HG02943 (cell line): ENCODE results near the gene USP17L10.
"Not testable (repeated sequence)": the region's sequence is repeated elsewhere in the genome, so short reads cannot be mapped to it uniquely, and the experiment has no call there.

ENCODE experiments used
- ATAC-seq: cut with Tn5 transposase; IDR thresholded peaks from one replicate; pipeline ENCODE4 v1.9.1; 2021; ENCODE audit warnings: mild to moderate bottlenecking, low read depth, moderate library complexity; ENCODE audit not compliant: unreplicated experiment

The USP17L10 gene

GRCh38 chr4:9210357-9210756 is at the start of gene USP17L10:
TSS of gene USP17L10 (plus strand) at chr4:9210657. CDS start at chr4:9210657, 0 bp downstream.
- not testable (repeated sequence) for ATAC-seq

- not testable (repeated sequence) for ATAC-seq
Observed at GRCh38 chr4:9165990-9166389, 44.5 kb upstream of the USP17L10 start.

GRCh38 chr4:9169791-9170459 is 40.5 kb upstream of the USP17L10 start, which contains the start of gene FAM90A26:
TSS of gene FAM90A26 (plus strand) at chr4:9170409. CDS start at chr4:9173173, 2,764 bp downstream.
- not testable (repeated sequence) for ATAC-seq

GRCh38 chr4:9214701-9215100 is 4.2 kb downstream of the USP17L10 start:
- ATAC-seq, result not testable (repeated sequence)

GRCh38 chr4:9215105-9215504 is 4.6 kb downstream of the USP17L10 start, which contains the start of gene USP17L11:
TSS of gene USP17L11 (plus strand) at chr4:9215405. CDS start at chr4:9215405, 0 bp downstream.
- not testable (repeated sequence) for ATAC-seq

- not testable (repeated sequence) for ATAC-seq
Observed at GRCh38 chr4:9219852-9220251, 9.4 kb downstream of the USP17L10 start, which contains the start of gene USP17L12. TSS of gene USP17L12 (plus strand) at chr4:9220152. CDS start at chr4:9220152, 0 bp downstream.

GRCh38 chr4:9224596-9224995 is 14.1 kb downstream of the USP17L10 start, which contains the start of gene USP17L13:
TSS of gene USP17L13 (plus strand) at chr4:9224896. CDS start at chr4:9224896, 0 bp downstream.
- ATAC-seq, result not testable (repeated sequence)

- not testable (repeated sequence) for ATAC-seq
Observed at GRCh38 chr4:9230249-9230648, 19.8 kb downstream of the USP17L10 start.

GRCh38 chr4:9234085-9234484 is 23.6 kb downstream of the USP17L10 start, which contains the start of gene USP17L15:
TSS of gene USP17L15 (plus strand) at chr4:9234385. CDS start at chr4:9234385, 0 bp downstream.
- ATAC-seq, result not testable (repeated sequence)

- not testable (repeated sequence) for ATAC-seq
Observed at GRCh38 chr4:9238461-9238860, 28.0 kb downstream of the USP17L10 start.

- ATAC-seq, result not testable (repeated sequence)
Observed at GRCh38 chr4:9243579-9243978, 33.1 kb downstream of the USP17L10 start, which contains the start of gene USP17L17. TSS of gene USP17L17 (plus strand) at chr4:9243879. CDS start at chr4:9243879, 0 bp downstream.

GRCh38 chr4:9247953-9248680 is 37.7 kb downstream of the USP17L10 start, which contains the start of gene USP17L18:
TSS of gene USP17L18 (plus strand) at chr4:9248630. CDS start at chr4:9248630, 0 bp downstream.
- ATAC-seq, result not testable (repeated sequence)

GRCh38 chr4:9253078-9253477 is 42.6 kb downstream of the USP17L10 start, which contains the start of gene USP17L19:
TSS of gene USP17L19 (plus strand) at chr4:9253378. CDS start at chr4:9253378, 0 bp downstream.
- ATAC-seq, result not testable (repeated sequence)

GRCh38 chr4:9257824-9258223 is 47.4 kb downstream of the USP17L10 start, which contains the start of gene USP17L20:
TSS of gene USP17L20 (plus strand) at chr4:9258124. CDS start at chr4:9258124, 0 bp downstream.
- ATAC-seq, result not testable (repeated sequence)
